HFF-Myc (cell line): ENCODE measurements around the gene JARID2.

Source experiments
- DNase-seq: peaks from one replicate; pipeline ENCODE4 v3.0.0-alpha.2; 2011; ENCODE audit warnings: low read depth; ENCODE audit errors: extremely low read depth
- H3K4me3 ChIP-seq: replicated peaks from 2 replicates; pipeline ENCODE4 v1.5.1; 2011; ENCODE audit warnings: low read depth, mild to moderate bottlenecking, control low read depth, low read length
- CTCF ChIP-seq: IDR thresholded peaks from 2 replicates; pipeline ENCODE4 v1.5.1; 2012; ENCODE audit warnings: mild to moderate bottlenecking, low read depth, low read length, control low read depth; ENCODE audit errors: missing control alignments

JARID2 gene

GRCh38 chr6:15360300-15360699, 114.4 kb downstream of the JARID2 start:
- TF ChIP-seq CTCF = no peak
- DNase-seq = no peak
- H3K4me3 ChIP-seq = no peak overlapping the region

- no peak for DNase-seq
- TF ChIP-seq CTCF = no peak
- no peak overlapping the region for H3K4me3 ChIP-seq
Observed at GRCh38 chr6:15361197-15361596, 115.3 kb downstream of the JARID2 start.

GRCh38 chr6:15362274-15363160, 116.6 kb downstream of the JARID2 start:
- no peak for DNase-seq
- no peak for TF ChIP-seq CTCF
- H3K4me3 ChIP-seq = no peak overlapping the region

- DNase-seq = no peak
- H3K4me3 ChIP-seq = no peak overlapping the region
- no peak for TF ChIP-seq CTCF
Observed at GRCh38 chr6:15363164-15363522, 117.3 kb downstream of the JARID2 start.

- no peak for TF ChIP-seq CTCF
- H3K4me3 ChIP-seq = no peak overlapping the region
- DNase-seq = no peak
Observed at GRCh38 chr6:15363523-15364400, 117.9 kb downstream of the JARID2 start.

- TF ChIP-seq CTCF = no peak
- DNase-seq = no peak
- H3K4me3 ChIP-seq = no peak overlapping the region
Observed at GRCh38 chr6:15364401-15365037, 118.7 kb downstream of the JARID2 start.
